GM12878 (cell line): ENCODE results near the gene PHETA2. TPM values are rescaled to one million over a fixed set of nuclear protein-coding genes. Genes with fewer than 3 reads are reported as not detected.

ENCODE experiments used
- ATAC-seq: fragments of 200-7000 bp; cut with Tn5 transposase; 3 replicates; pipeline ENCODE4 v1.9.1; 2020; ENCODE audit warnings: mild to moderate bottlenecking, moderate library complexity
- BruUV-seq: library from RNA; stranded (reverse); fragments of 400-500 nt; replicated peaks from 2 replicates; lab custom pipeline; 2021; lab: Mats Ljungman, UMichigan
- CTCF ChIA-PET: fragments of 300-600 bp; sonication (Branson Sonifier 250); formaldehyde crosslinking; extraction: SDS; loops from one replicate; lab custom pipeline; 2021; ENCODE audit warnings: inconsistent platforms; lab: Yijun Ruan, JAX
- POLR2A ChIA-PET: fragments of 350-600 bp; formaldehyde crosslinking; extraction: SDS; loops from one replicate; lab custom pipeline; 2021; ENCODE audit warnings: inconsistent platforms; lab: Charles Lee
- RAD21 ChIA-PET: fragments of 300-600 bp; sonication (Branson Sonifier 250); formaldehyde crosslinking; loops from one replicate; lab custom pipeline; 2023; ENCODE audit warnings: antibody characterized with exemption; ENCODE audit not compliant: unreplicated experiment; lab: Charles Lee
- SMC1A ChIA-PET: fragments of 300-600 bp; sonication (Branson Sonifier 250); formaldehyde crosslinking; loops from one replicate; lab custom pipeline; 2023; ENCODE audit not compliant: unreplicated experiment, uncharacterized antibody; lab: Charles Lee
- DNase-seq: peaks from one replicate; pipeline ENCODE4 v3.0.0-alpha.2; 2011; ENCODE audit warnings: low read depth, low spot score
- FAIRE-seq: peaks from 3 replicates; lab custom pipeline; 2011; peaks lifted over from hg19 to GRCh38; lab: Jason Lieb, UNC
- H2AFZ ChIP-seq: 2 replicates; pipeline ENCODE4 v1.6.0; 2011; ENCODE audit warnings: low read depth, low read length, control low read depth; ENCODE audit not compliant: control insufficient read depth
- H3K27ac ChIP-seq: 2 replicates; pipeline ENCODE4 v1.5.1; 2011; ENCODE audit warnings: control low read depth; ENCODE audit not compliant: control insufficient read depth, insufficient read depth
- H3K27me3 ChIP-seq, 2 experiments: replicated peaks in 1 of 2; 2 replicates each; pipeline versions ENCODE4 v1.6.0 to v1.6.1; 2011; ENCODE audit warnings: low read length in 1 of 2; ENCODE audit not compliant: control insufficient read depth in 2 of 2, insufficient read depth in 2 of 2
- H3K36me3 ChIP-seq, 2 experiments: 2 replicates each; pipeline ENCODE4 v1.5.1; 2011; ENCODE audit warnings: low read length in 1 of 2; ENCODE audit not compliant: control insufficient read depth in 2 of 2, insufficient read depth in 2 of 2
- H3K4me1 ChIP-seq: 2 replicates; pipeline ENCODE4 v1.6.1; 2011; ENCODE audit warnings: mild to moderate bottlenecking, low read length, moderate library complexity, mixed read lengths; ENCODE audit not compliant: control insufficient read depth, insufficient read depth
- H3K4me2 ChIP-seq: 2 replicates; pipeline ENCODE4 v1.6.0; 2011; ENCODE audit warnings: control low read depth; ENCODE audit not compliant: control insufficient read depth, insufficient read depth
- H3K4me3 ChIP-seq: fragments of 200-600 bp; sonication (generic); 2 replicates; pipeline ENCODE4 v1.5.1; 2016
- H3K79me2 ChIP-seq: 2 replicates; pipeline ENCODE4 v1.6.0; 2011; ENCODE audit warnings: low read length; ENCODE audit not compliant: control insufficient read depth, insufficient read depth
- H3K9ac ChIP-seq: 2 replicates; pipeline ENCODE4 v1.8.0; 2011; ENCODE audit warnings: low read length, control low read depth, mixed read lengths; ENCODE audit not compliant: control insufficient read depth, insufficient read depth
- H3K9me3 ChIP-seq: replicated peaks from 3 replicates; pipeline ENCODE4 v1.5.1; 2011; ENCODE audit warnings: mild to moderate bottlenecking, low read length; ENCODE audit not compliant: control insufficient read depth, insufficient read depth
- H4K20me1 ChIP-seq: 2 replicates; pipeline ENCODE4 v1.6.0; 2011; ENCODE audit not compliant: control insufficient read depth, insufficient read depth
- GATAD2B ChIP-seq: fragments of 450-650 bp; conservative IDR thresholded peaks from 2 replicates; pipeline ENCODE4 v1.6.1; 2017; ENCODE audit warnings: low read depth, mild to moderate bottlenecking, moderate library complexity
- IKZF1 ChIP-seq: fragments of 450-650 bp; conservative IDR thresholded peaks from 2 replicates; pipeline ENCODE4 v1.6.1; 2017; ENCODE audit warnings: antibody characterized with exemption, mild to moderate bottlenecking
- IKZF2 ChIP-seq, 2 experiments: fragments of 450-650 bp; IDR thresholded peaks; 2 replicates each; pipeline ENCODE4 v1.6.1; 2017; ENCODE audit warnings: mild to moderate bottlenecking in 2 of 2, moderate library complexity in 2 of 2
- KDM1A ChIP-seq: fragments of 200-600 bp; sonication (generic); IDR thresholded peaks from 2 replicates; pipeline ENCODE4 v1.6.1; 2016; ENCODE audit warnings: borderline replicate concordance
- NR2C1 ChIP-seq: fragments of 450-650 bp; IDR thresholded peaks from 2 replicates; pipeline ENCODE4 v1.6.1; 2017; ENCODE audit warnings: antibody characterized with exemption, mild to moderate bottlenecking, moderate library complexity
- RAD51 ChIP-seq: fragments of 450-650 bp; IDR thresholded peaks from 2 replicates; pipeline ENCODE4 v1.6.1; 2016; ENCODE audit warnings: moderate library complexity, mild to moderate bottlenecking, inconsistent platforms
- RUNX3 ChIP-seq: IDR thresholded peaks from 2 replicates; pipeline ENCODE4 v1.6.1; 2012; ENCODE audit warnings: low read length, inconsistent platforms
- SPI1 ChIP-seq: IDR thresholded peaks from 2 replicates; pipeline ENCODE4 v1.6.1; 2011; ENCODE audit warnings: low read depth, mild to moderate bottlenecking, low read length, moderate library complexity, borderline replicate concordance; ENCODE audit not compliant: insufficient read depth
- WGBS: methylation state at CpG from one replicate; pipeline ENCODE4 v1.1.6; 2016; ENCODE audit warnings: low lambda C conversion rate; ENCODE audit not compliant: insufficient replicate concordance, insufficient coverage; ENCODE audit errors: missing lambda C conversion rate; 5-methylcytosine and 5-hydroxymethylcytosine counted together
- in situ Hi-C: fragments of 300-500 bp; cut with MboI; formaldehyde crosslinking; loops from 9 replicates; pipeline ENCODE4 v1.14.3; 2018; ENCODE audit warnings: mixed read lengths
- intact Hi-C: fragments of 100-400 bp; cut with micrococcal nuclease; formaldehyde crosslinking; loops from one replicate; pipeline ENCODE4 v1.14.2; 2022; ENCODE audit not compliant: unreplicated experiment
- polyA plus RNA-seq, 11 experiments: library from polyadenylated mRNA; depleted of rRNA in 4 of 11; unstranded in 6 of 11; stranded (reverse) in 5 of 11; fragments of >200 nt; fragmentation: Nextera tagmentation in 4 of 11; fragmentation: Illumina TruSeq in 1 of 11; extraction: Ambion mirVana in 4 of 11; extraction: Trizol in 1 of 11; gene quantifications; 1 replicate in 1 of 11; 2 replicates in 10 of 11; pipeline versions ENCODE4 v1.2.1 to v1.2.3, GENCODE V29; 2011 to 2016; ENCODE audit warnings: inconsistent platforms in 2 of 11, missing spikeins in 2 of 11, low read depth in 1 of 11
- total RNA-seq, 4 experiments: library from RNA; depleted of rRNA in 3 of 4; stranded (reverse); fragments of >200 nt in 3 of 4; fragmentation: Illumina TruSeq in 1 of 4; extraction: Trizol in 1 of 4; gene quantifications; 2 replicates each; pipeline versions ENCODE4 v1.2.1 to v1.2.3, GENCODE V29; 2013 to 2021
- TF ChIP-seq, protein P1 (sequence below): fragments of 450-650 bp; conservative IDR thresholded peaks from 2 replicates; pipeline ENCODE4 v1.6.1; 2017; ENCODE audit warnings: mild to moderate bottlenecking, moderate library complexity
- TF ChIP-seq, protein P2 (sequence below): fragments of 150-350 bp; IDR thresholded peaks from 2 replicates; pipeline ENCODE4 v1.6.1; 2016; ENCODE audit warnings: low read depth, low read length

The PHETA2 gene
- total and polyA plus RNA-seq, 10 of the 15 experiments (the other 5 are each of a cell fraction or from before 2014, with no cell fraction given) = 0.03 to 3.2 (median 1.7) TPM

DNA sequence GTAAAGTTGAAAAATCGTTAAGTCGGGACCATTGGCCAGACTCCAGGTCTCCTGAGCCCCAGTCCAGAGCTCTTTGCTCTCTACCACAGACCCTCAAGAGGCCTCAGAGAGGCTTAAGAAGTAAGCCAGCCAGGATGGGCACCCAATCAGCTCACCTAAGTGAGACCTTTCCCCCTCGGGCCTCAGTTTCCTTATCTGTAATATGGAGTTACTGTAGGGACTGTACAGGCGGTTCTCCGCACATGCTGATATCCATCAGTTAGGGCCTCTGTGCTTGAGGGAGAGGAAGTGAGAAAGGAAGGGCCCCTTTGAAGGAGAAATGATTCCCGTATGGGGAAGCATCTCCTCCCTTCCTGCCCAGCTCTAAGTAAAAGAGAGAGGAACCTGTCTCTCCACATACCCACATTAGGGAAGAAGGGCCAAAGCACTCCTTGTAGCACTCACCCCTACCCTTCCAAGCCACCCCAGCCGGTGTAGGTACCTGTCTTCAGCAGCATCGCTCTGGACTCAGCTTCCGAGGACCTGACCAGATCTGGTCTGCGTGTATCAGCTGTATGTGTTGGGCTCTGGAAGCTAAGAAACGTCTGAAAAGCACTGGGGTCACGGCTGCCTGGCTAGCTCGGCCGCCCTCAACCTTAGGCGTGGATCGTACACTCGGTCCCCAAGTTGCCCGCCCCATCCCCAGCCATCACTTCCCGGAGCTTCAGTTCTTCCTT lies 4.1 kb upstream of the PHETA2 start:
- H3K4me2 ChIP-seq = peak overlapping the region; percentile 82
- DNase-seq = no peak
- no peaks in the 10 kb centered on the region for H3K9me3 ChIP-seq
- H3K36me3 ChIP-seq = peaks cover 8 to 13% of the 10 kb centered on the region in 2 experiments
- RAD21 ChIA-PET = interaction anchor here (1.0 to 1.6 kb wide), 8 partner anchors 8 to 374 kb away, joined by 3 to 5 read pairs (median 4); partner anchors contain the start of gene NDUFA6
- 7% methylated on average over 19 of the region's 19 CpGs for WGBS
- peaks cover 19% of the 10 kb centered on the region for H3K4me1 ChIP-seq
- ATAC-seq = peak; percentile 38
- POLR2A ChIA-PET = interaction anchor here (0.6 to 3.0 kb wide), 5 partner anchors 9 to 39 kb away, joined by 3 to 21 read pairs (median 6); partner anchors contain the start of genes NDUFA6 and SMDT1
- SMC1A ChIA-PET = interaction anchor here (1.0 to 2.6 kb wide), 7 partner anchors 10 to 103 kb away, joined by 3 to 11 read pairs (median 3); partner anchors contain the start of gene SMDT1
- peaks cover 2% of the 10 kb centered on the region; the same call in 1 of the 2 replicates for H4K20me1 ChIP-seq
- peaks cover 10% of the 10 kb centered on the region for H3K79me2 ChIP-seq
- CTCF ChIA-PET = interaction anchor here (0.6 to 1.9 kb wide), 6 partner anchors 11 to 514 kb away, joined by 3 to 8 read pairs (median 6); partner anchors contain the start of gene NDUFA6
- no peaks in the 10 kb centered on the region for H3K27me3 ChIP-seq
- FAIRE-seq = peak; percentile 57
- peak overlapping the region; percentile 83 for H3K4me3 ChIP-seq
- intact Hi-C loops = loop anchor here (5.0 kb wide), 1 partner anchor 103 kb away; the partner anchor contains the start of gene SEPTIN3
- in situ Hi-C loops = no loop called here
- H2AFZ ChIP-seq = peak overlapping the region; percentile 99
- H3K27ac ChIP-seq = peak overlapping the region; percentile 88
- BruUV-seq = TSS peak; percentile 90
- peak overlapping the region; percentile 85 for H3K9ac ChIP-seq
- TF ChIP-seq NR2C1 (no peak), RUNX3 (0 out of 2 replicates have a peak, but pooled peaks have one; percentile 4), SPI1 (peak; percentile 79), KDM1A (no peak), GATAD2B (no peak), IKZF1 (peak; percentile 8; the same call in 1 of the 2 replicates), RAD51 (no peak), IKZF2 (IDR thresholded peaks at IDR 0.05) (0 out of 4 replicates have a peak, but pooled peaks of 1 of the 2 experiments have one; percentile 5)
- TF ChIP-seq, protein P1, sequence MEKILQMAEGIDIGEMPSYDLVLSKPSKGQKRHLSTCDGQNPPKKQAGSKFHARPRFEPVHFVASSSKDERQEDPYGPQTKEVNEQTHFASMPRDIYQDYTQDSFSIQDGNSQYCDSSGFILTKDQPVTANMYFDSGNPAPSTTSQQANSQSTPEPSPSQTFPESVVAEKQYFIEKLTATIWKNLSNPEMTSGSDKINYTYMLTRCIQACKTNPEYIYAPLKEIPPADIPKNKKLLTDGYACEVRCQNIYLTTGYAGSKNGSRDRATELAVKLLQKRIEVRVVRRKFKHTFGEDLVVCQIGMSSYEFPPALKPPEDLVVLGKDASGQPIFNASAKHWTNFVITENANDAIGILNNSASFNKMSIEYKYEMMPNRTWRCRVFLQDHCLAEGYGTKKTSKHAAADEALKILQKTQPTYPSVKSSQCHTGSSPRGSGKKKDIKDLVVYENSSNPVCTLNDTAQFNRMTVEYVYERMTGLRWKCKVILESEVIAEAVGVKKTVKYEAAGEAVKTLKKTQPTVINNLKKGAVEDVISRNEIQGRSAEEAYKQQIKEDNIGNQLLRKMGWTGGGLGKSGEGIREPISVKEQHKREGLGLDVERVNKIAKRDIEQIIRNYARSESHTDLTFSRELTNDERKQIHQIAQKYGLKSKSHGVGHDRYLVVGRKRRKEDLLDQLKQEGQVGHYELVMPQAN = 0 out of 2 replicates have a peak, but pooled peaks have one; percentile 63
- TF ChIP-seq, protein P2, sequence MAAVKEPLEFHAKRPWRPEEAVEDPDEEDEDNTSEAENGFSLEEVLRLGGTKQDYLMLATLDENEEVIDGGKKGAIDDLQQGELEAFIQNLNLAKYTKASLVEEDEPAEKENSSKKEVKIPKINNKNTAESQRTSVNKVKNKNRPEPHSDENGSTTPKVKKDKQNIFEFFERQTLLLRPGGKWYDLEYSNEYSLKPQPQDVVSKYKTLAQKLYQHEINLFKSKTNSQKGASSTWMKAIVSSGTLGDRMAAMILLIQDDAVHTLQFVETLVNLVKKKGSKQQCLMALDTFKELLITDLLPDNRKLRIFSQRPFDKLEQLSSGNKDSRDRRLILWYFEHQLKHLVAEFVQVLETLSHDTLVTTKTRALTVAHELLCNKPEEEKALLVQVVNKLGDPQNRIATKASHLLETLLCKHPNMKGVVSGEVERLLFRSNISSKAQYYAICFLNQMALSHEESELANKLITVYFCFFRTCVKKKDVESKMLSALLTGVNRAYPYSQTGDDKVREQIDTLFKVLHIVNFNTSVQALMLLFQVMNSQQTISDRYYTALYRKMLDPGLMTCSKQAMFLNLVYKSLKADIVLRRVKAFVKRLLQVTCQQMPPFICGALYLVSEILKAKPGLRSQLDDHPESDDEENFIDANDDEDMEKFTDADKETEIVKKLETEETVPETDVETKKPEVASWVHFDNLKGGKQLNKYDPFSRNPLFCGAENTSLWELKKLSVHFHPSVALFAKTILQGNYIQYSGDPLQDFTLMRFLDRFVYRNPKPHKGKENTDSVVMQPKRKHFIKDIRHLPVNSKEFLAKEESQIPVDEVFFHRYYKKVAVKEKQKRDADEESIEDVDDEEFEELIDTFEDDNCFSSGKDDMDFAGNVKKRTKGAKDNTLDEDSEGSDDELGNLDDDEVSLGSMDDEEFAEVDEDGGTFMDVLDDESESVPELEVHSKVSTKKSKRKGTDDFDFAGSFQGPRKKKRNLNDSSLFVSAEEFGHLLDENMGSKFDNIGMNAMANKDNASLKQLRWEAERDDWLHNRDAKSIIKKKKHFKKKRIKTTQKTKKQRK = no peak
